Measurements from ENCODE around the gene LSM2. TPM values are rescaled to one million over a fixed set of nuclear protein-coding genes. Genes with fewer than 3 reads are reported as not detected.
A peak's percentile ranks its signal among the peaks of the same experiment; 100 is the strongest.

Gene LSM2
- total and polyA plus RNA-seq, 9 of the 15 experiments (the other 6 are each of a cell fraction or from before 2014, with no cell fraction given), result 154 to 407 (median 223) TPM

DNA sequence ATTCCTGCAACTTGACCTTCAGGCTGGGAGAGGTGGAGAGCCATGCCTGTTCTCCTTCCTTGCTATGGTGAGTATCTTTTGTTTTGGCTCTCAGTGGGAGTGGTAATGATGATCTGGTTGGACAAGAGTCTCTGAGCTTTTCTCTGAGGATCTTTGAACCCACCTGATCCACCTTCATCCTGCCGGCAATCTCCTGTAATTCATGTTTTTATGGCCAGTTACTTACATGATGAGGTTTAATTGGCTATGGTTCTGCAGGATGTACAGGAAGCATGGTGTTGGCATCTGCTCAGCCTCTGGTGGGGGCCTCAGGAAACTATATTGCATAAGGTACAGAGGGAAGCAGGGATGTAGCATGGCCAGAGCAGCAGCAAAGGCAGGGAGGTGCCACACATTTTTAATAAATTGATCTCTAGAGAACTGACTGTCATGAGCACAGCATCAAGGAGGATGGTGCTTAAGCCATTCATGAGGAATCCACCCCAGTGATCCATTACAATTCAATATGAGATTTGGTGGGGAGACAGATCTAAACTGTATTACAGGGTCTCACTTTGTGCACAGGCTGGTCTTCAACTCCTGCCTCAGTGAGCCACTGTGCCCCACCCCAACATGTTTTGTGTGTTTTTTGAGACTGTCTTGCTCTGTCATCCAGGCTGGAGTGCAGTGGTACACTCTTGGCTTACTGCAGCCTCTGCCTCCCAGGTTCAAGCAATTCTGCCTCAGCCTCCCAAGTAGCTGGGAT is 30.8 kb upstream of the LSM2 start (continued):
- TF ChIP-seq ESRRA (IDR thresholded peaks at IDR 0.05; ENCODE audit: borderline replicate concordance, low read depth) (no peak), BHLHE40 (IDR thresholded peaks at IDR 0.05; ENCODE audit: low read length) (no peak), ZNF778 (CRISPR knock-in tag; IDR thresholded peaks at IDR 0.05) (no peak), CHCHD3 (CRISPR knock-in tag; IDR thresholded peaks at IDR 0.05) (no peak), BCL6 (CRISPR knock-in tag; IDR thresholded peaks at IDR 0.05) (no peak), MCM3 (IDR thresholded peaks at IDR 0.05) (no peak), ESRRB (CRISPR knock-in tag; IDR thresholded peaks at IDR 0.05; ENCODE audit: borderline replicate concordance) (no peak), SMAD2 (IDR thresholded peaks at IDR 0.05; ENCODE audit: low read depth, low read length) (no peak), ZNF24 (IDR thresholded peaks at IDR 0.05) (no peak), NBN (IDR thresholded peaks at IDR 0.05; ENCODE audit: low read depth) (no peak), TCF3 (CRISPR knock-in tag; IDR thresholded peaks at IDR 0.05) (peak; percentile 30; the same call in 1 of the 2 replicates), ZNF764 (CRISPR knock-in tag; IDR thresholded peaks at IDR 0.05; ENCODE audit: low read depth) (no peak), TFAP4 (CRISPR knock-in tag; IDR thresholded peaks at IDR 0.05; ENCODE audit: borderline replicate concordance) (peak; percentile 32; the same call in 1 of the 2 replicates), SETDB1 (IDR thresholded peaks at IDR 0.05; ENCODE audit: low read length) (no peak), FOXK1 (CRISPR knock-in tag; IDR thresholded peaks at IDR 0.05; ENCODE audit: borderline replicate concordance) (0 out of 2 replicates have a peak, but pooled peaks have one; percentile 87), ETV1 (tag; conservative IDR thresholded peaks at IDR 0.05; ENCODE audit: low read depth) (no peak)
- TF ChIP-seq, protein P1, sequence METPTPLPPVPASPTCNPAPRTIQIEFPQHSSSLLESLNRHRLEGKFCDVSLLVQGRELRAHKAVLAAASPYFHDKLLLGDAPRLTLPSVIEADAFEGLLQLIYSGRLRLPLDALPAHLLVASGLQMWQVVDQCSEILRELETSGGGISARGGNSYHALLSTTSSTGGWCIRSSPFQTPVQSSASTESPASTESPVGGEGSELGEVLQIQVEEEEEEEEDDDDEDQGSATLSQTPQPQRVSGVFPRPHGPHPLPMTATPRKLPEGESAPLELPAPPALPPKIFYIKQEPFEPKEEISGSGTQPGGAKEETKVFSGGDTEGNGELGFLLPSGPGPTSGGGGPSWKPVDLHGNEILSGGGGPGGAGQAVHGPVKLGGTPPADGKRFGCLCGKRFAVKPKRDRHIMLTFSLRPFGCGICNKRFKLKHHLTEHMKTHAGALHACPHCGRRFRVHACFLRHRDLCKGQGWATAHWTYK (CRISPR knock-in tag; IDR thresholded peaks at IDR 0.05), result no peak
- TF ChIP-seq, protein P2, sequence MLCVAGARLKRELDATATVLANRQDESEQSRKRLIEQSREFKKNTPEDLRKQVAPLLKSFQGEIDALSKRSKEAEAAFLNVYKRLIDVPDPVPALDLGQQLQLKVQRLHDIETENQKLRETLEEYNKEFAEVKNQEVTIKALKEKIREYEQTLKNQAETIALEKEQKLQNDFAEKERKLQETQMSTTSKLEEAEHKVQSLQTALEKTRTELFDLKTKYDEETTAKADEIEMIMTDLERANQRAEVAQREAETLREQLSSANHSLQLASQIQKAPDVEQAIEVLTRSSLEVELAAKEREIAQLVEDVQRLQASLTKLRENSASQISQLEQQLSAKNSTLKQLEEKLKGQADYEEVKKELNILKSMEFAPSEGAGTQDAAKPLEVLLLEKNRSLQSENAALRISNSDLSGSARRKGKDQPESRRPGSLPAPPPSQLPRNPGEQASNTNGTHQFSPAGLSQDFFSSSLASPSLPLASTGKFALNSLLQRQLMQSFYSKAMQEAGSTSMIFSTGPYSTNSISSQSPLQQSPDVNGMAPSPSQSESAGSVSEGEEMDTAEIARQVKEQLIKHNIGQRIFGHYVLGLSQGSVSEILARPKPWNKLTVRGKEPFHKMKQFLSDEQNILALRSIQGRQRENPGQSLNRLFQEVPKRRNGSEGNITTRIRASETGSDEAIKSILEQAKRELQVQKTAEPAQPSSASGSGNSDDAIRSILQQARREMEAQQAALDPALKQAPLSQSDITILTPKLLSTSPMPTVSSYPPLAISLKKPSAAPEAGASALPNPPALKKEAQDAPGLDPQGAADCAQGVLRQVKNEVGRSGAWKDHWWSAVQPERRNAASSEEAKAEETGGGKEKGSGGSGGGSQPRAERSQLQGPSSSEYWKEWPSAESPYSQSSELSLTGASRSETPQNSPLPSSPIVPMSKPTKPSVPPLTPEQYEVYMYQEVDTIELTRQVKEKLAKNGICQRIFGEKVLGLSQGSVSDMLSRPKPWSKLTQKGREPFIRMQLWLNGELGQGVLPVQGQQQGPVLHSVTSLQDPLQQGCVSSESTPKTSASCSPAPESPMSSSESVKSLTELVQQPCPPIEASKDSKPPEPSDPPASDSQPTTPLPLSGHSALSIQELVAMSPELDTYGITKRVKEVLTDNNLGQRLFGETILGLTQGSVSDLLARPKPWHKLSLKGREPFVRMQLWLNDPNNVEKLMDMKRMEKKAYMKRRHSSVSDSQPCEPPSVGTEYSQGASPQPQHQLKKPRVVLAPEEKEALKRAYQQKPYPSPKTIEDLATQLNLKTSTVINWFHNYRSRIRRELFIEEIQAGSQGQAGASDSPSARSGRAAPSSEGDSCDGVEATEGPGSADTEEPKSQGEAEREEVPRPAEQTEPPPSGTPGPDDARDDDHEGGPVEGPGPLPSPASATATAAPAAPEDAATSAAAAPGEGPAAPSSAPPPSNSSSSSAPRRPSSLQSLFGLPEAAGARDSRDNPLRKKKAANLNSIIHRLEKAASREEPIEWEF (CRISPR knock-in tag; IDR thresholded peaks at IDR 0.05), result no peak
- TF ChIP-seq, protein P3, sequence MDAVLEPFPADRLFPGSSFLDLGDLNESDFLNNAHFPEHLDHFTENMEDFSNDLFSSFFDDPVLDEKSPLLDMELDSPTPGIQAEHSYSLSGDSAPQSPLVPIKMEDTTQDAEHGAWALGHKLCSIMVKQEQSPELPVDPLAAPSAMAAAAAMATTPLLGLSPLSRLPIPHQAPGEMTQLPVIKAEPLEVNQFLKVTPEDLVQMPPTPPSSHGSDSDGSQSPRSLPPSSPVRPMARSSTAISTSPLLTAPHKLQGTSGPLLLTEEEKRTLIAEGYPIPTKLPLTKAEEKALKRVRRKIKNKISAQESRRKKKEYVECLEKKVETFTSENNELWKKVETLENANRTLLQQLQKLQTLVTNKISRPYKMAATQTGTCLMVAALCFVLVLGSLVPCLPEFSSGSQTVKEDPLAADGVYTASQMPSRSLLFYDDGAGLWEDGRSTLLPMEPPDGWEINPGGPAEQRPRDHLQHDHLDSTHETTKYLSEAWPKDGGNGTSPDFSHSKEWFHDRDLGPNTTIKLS (IDR thresholded peaks at IDR 0.05; ENCODE audit: borderline replicate concordance, low read depth), result no peak
